Fibroblast of skin of abdomen (primary cell): Measurements from ENCODE around the gene CA10.

Experiments used
- DNase-seq: peaks from one replicate; pipeline ENCODE4 v3.0.0-alpha.2; 2013

Gene CA10

GRCh38 chr17:51709694-51710633 lies 448.6 kb downstream of the CA10 start:
- no peak for DNase-seq

- no peak for DNase-seq
Observed at GRCh38 chr17:51707216-51707615, 451.3 kb downstream of the CA10 start.

GRCh38 chr17:51706093-51706492 lies 452.4 kb downstream of the CA10 start:
- DNase-seq = no peak

GRCh38 chr17:51703361-51704341 lies 454.9 kb downstream of the CA10 start:
- DNase-seq = peak; percentile 12

- no peak for DNase-seq
Observed at GRCh38 chr17:51702963-51703360, 455.6 kb downstream of the CA10 start.

GRCh38 chr17:51701501-51701900 lies 457.0 kb downstream of the CA10 start:
- DNase-seq = no peak

- DNase-seq = no peak
Observed at GRCh38 chr17:51700011-51700760, 458.3 kb downstream of the CA10 start.

GRCh38 chr17:51699303-51699702 lies 459.2 kb downstream of the CA10 start:
- no peak for DNase-seq

- DNase-seq = no peak
Observed at GRCh38 chr17:51692917-51693316, 465.6 kb downstream of the CA10 start.

GRCh38 chr17:51687887-51688286 lies 470.6 kb downstream of the CA10 start:
- DNase-seq = no peak

- no peak for DNase-seq
Observed at GRCh38 chr17:51685287-51685909, 473.1 kb downstream of the CA10 start.

GRCh38 chr17:51684214-51684613 lies 474.3 kb downstream of the CA10 start:
- DNase-seq = no peak

GRCh38 chr17:51683291-51683690 lies 475.2 kb downstream of the CA10 start:
- DNase-seq = no peak

- DNase-seq = no peak
Observed at GRCh38 chr17:51682115-51682514, 476.4 kb downstream of the CA10 start.

- DNase-seq = no peak
Observed at GRCh38 chr17:51677875-51678274, 480.6 kb downstream of the CA10 start.

GRCh38 chr17:51676691-51677487 lies 481.6 kb downstream of the CA10 start:
- no peak for DNase-seq

- DNase-seq = no peak
Observed at GRCh38 chr17:51674579-51675255, 483.8 kb downstream of the CA10 start.

- no peak for DNase-seq
Observed at GRCh38 chr17:51673070-51673469, 485.4 kb downstream of the CA10 start.

- DNase-seq = no peak
Observed at GRCh38 chr17:51672065-51672464, 486.4 kb downstream of the CA10 start.

GRCh38 chr17:51670899-51671298 lies 487.6 kb downstream of the CA10 start:
- DNase-seq = no peak

GRCh38 chr17:51668963-51669246 lies 489.6 kb downstream of the CA10 start:
- no peak for DNase-seq
